HG02588 (cell line): Measurements from ENCODE around the gene SH3BGR.
"Not testable (repeated sequence)": the region's sequence is repeated elsewhere in the genome, so short reads cannot be mapped to it uniquely, and the experiment has no call there.

Experiments used
- ATAC-seq: cut with Tn5 transposase; IDR thresholded peaks from one replicate; pipeline ENCODE4 v1.9.1; 2021; ENCODE audit warnings: mild to moderate bottlenecking, moderate library complexity; ENCODE audit not compliant: unreplicated experiment

The SH3BGR gene

DNA sequence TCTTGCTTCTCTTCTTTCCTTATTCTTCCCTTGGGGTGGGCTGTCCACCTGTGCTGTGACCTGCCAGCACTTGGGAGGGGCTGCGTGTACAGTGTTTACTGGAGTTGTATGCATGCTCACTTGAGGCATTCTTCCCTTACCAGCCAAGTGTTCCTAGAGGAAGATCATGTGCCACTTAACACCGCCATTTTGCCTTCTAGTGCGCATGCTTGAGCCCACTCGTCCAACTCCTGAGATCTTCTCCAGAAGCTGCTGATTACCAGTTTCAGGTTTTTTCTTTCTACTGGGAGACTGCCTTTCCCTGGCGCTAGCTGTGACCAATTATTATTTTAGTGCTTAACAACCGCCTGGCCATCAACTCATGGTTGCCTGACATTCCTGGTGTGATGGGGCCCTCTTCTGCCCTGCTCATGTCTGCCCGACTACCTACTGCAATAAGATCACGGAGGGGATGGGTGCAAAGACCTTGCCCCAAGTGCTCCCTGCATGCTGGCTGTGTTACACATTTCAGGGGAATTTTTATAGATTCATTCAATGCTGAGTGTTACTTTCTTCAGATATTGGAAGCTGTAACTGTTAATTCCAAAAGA is 86.8 kb downstream of the SH3BGR start:
- no peak for ATAC-seq

- not testable (repeated sequence) for ATAC-seq
Observed at GRCh38 chr21:39540367-39540766, 88.6 kb downstream of the SH3BGR start.

DNA sequence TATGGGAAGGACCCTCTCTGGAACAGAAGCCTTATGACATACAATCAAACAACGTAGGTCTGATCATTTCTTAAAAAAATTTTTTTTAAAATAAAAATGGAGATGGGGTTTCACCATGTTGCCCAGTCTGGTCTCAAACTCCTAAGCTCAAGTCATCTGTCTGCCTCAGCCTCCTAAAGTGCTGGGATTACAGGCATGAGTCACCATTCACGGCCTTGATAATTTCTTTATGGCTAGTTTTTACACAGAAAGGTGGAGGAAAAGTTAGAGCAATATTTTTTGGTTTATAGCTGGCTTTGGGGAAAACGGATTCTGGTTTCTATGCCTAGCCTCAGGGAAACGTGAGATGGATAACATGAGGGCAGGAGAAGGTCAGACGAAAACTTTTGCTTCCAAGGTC is 91.0 kb downstream of the SH3BGR start:
- ATAC-seq, result no peak

DNA sequence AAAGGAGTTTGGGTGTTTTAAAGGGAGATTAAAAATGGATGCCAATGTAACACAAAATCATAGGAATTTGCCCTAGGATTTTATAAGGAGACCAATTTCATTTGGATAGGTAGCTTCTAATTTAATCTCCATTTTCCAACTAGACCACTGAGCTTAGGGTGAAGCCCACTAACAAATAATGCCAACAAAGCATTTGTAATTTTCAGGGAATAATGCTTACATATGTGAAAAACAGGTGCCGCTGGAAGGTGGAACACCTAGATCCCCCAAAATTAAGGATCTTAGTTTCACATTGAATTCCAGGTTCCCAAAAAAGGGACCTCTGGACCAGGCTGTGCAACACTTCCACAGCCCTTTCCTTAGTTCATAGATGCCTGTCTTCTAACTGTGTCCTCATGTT is 94.8 kb downstream of the SH3BGR start:
- ATAC-seq, result no peak

GRCh38 chr21:39552856-39553255 is 101.1 kb downstream of the SH3BGR start:
- ATAC-seq, result no peak

- no peak for ATAC-seq
Observed at GRCh38 chr21:39553331-39553730, 101.6 kb downstream of the SH3BGR start.

GRCh38 chr21:39555911-39556590 is 104.3 kb downstream of the SH3BGR start:
- ATAC-seq, result no peak

DNA sequence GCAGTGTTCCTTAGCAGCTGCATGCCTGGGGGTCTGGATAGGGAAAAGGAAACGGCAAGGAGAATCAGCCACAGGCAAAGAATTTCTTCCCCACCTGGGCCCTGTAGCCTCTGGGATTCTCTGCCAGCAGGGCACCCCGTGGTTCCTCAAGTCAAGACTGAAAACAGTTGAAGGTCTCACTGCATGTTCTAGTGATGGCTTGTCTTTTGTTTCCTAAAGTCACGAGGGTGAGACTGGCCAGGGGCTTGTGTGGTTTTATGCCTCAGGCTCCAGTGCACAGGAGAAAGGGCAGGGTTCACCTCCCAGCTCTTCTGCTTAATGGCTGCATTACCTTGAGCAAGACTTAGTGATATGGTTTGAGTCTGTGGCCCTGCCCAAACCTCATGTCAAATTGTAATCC is 107.7 kb downstream of the SH3BGR start:
- no peak for ATAC-seq

GRCh38 chr21:39561140-39561539 is 109.4 kb downstream of the SH3BGR start:
- no peak for ATAC-seq

GRCh38 chr21:39562791-39563770 is 111.3 kb downstream of the SH3BGR start:
- no peak for ATAC-seq

DNA sequence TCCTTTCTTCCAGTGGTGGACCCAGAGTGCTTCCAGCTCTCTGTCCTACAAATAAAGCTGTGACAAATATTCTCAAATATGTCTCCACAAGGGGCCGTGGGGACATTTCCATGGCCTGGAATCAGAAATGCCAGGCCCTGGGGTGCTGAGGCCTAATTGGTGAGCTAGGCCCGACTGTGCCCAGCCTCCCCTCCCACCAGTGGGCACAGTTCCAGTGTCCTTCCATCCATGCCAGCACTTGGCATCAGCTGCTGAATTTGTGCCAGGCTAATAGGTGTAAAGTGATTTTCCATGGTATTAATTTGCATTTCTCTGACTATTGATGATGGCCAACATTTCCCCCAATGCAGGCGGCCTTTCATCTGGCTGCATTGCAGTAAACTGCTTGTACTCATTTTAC is 112.4 kb downstream of the SH3BGR start:
- ATAC-seq, result no peak
